Measurements from ENCODE around the gene RPS6KA4. TPM values are rescaled to one million over a fixed set of nuclear protein-coding genes. Genes with fewer than 3 reads are reported as not detected.

RPS6KA4 gene
- total RNA-seq, 1 donor from 2014 or later: 29.4 TPM

DNA sequence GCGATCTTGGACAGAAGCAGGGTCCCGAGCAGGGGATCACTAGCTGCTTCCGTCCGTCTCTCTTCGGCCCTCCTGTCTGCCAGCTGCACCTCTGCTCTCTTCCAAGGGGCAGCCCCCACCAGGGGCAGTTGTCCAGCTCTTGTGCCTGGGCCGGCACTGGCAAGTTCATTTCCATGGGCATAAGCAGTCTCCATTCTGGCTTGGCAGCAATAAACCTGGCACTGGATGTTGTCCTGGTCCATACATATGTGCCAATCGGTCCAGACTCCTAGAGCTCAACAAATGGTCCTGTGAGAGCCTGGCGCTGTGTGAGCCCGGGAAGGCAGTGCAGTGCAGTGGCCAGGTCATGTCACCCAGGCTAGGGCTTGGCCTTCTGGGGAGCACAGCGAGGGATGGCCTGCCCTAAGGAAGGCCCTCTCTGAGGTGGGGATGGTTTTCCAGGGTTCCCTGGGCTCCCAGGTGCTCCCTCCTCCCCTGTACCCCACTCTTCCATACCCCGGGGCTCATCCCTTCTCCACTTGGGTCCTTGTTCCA lies 60.4 kb downstream of the RPS6KA4 start:
- no peak for DNase-seq (ENCODE audit: low read depth in 2 of 2)

DNA sequence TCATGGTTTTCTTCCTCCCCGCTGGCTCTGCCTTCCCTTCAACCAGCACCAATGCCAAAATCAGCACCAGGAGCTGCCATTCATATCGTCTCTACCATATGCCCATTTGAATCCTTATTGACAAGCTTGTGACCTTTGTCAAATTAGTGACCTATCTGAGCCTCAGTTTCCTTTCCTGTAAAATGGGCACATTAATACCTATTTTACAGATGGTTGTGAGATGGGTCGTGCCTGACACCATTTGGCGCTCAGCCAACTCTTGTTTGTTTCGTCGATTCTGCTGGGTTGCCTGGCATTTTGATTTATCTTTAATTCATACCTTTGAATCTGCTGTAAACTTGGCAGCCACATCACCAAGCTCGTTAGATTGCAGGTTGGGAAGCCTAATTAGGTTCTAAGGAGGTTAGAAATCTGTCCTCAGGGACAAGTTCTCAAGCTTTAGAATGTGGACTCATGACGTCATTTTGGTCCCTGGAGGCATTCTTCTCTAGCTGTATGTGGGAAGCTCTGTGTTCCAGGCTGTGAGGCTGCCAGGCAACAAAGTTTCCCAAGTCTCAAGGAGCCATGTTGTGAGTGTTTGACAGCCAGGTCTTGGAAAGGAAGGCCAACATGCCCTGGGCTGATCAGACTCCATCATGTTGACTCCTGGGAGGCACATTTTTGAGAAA lies 61.0 kb downstream of the RPS6KA4 start:
- DNase-seq (ENCODE audit: low read depth in 2 of 2): no peak

Other genes with a start within 250 kb of the RPS6KA4 start
- 23.1 and 25.4 TPM in 2 replicates for gene MACROD1, start 193.0 kb upstream of the RPS6KA4 start, total RNA-seq
- 117 and 122 TPM in 2 replicates for gene STIP1, start 173.0 kb upstream of the RPS6KA4 start, total RNA-seq
- 5.4 and 15.7 TPM in 2 replicates for gene FERMT3, start 152.4 kb upstream of the RPS6KA4 start, total RNA-seq
- 19.3 and 27.6 TPM in 2 replicates for gene TRPT1, start 133.0 kb upstream of the RPS6KA4 start, total RNA-seq
- gene NUDT22, start 132.9 kb upstream of the RPS6KA4 start, total RNA-seq: 26.4 and 31.1 TPM in 2 replicates
- 7.8 and 20.1 TPM in 2 replicates for gene DNAJC4, start 128.6 kb upstream of the RPS6KA4 start, total RNA-seq
- gene VEGFB, start 124.6 kb upstream of the RPS6KA4 start, total RNA-seq: 7.7 and 22.4 TPM in 2 replicates
- 51.3 and 69.7 TPM in 2 replicates for gene FKBP2, start 118.1 kb upstream of the RPS6KA4 start, total RNA-seq
- gene PPP1R14B, start 112.2 kb upstream of the RPS6KA4 start, total RNA-seq: 130 and 156 TPM in 2 replicates
- gene PLCB3, start 107.6 kb upstream of the RPS6KA4 start, total RNA-seq: 16.3 and 17.3 TPM in 2 replicates
- gene BAD, start 74.5 kb upstream of the RPS6KA4 start, total RNA-seq: 65.4 and 65.7 TPM in 2 replicates
- 6.2 and 9.5 TPM in 2 replicates for gene GPR137, start 73.3 kb upstream of the RPS6KA4 start, total RNA-seq
- gene KCNK4, start 67.9 kb upstream of the RPS6KA4 start, total RNA-seq: not detected in 2 replicates
- 0.25 TPM in 1 of 2 replicates, not detected in the other for gene CATSPERZ, start 58.8 kb upstream of the RPS6KA4 start, total RNA-seq
- 42.0 and 56.0 TPM in 2 replicates for gene ESRRA, start 53.6 kb upstream of the RPS6KA4 start, total RNA-seq
- gene TRMT112, start 41.6 kb upstream of the RPS6KA4 start, total RNA-seq: 168 and 222 TPM in 2 replicates
- 217 and 224 TPM in 2 replicates for gene PRDX5, start 41.0 kb upstream of the RPS6KA4 start, total RNA-seq
- 1.5 and 1.8 TPM in 2 replicates for gene CCDC88B, start 19.0 kb upstream of the RPS6KA4 start, total RNA-seq
- not detected in 2 replicates for gene SLC22A11, start 196.8 kb downstream of the RPS6KA4 start, total RNA-seq
- gene SLC22A12, start 232.1 kb downstream of the RPS6KA4 start, total RNA-seq: not detected in 2 replicates